Hippocampal formation (tissue), 2 donors: ENCODE results near the gene SCNN1B.
"Not testable (repeated sequence)": the region's sequence is repeated elsewhere in the genome, so short reads cannot be mapped to it uniquely, and the experiment has no call there.

Source experiments
- DNase-seq, 2 donors: peaks; one replicate each; lab custom pipeline; 2025; lab: John Stamatoyannopoulos, UW

Gene SCNN1B

GRCh38 chr16:23288726-23289512, 13.2 kb upstream of the SCNN1B start:
- DNase-seq, result no peak

DNA sequence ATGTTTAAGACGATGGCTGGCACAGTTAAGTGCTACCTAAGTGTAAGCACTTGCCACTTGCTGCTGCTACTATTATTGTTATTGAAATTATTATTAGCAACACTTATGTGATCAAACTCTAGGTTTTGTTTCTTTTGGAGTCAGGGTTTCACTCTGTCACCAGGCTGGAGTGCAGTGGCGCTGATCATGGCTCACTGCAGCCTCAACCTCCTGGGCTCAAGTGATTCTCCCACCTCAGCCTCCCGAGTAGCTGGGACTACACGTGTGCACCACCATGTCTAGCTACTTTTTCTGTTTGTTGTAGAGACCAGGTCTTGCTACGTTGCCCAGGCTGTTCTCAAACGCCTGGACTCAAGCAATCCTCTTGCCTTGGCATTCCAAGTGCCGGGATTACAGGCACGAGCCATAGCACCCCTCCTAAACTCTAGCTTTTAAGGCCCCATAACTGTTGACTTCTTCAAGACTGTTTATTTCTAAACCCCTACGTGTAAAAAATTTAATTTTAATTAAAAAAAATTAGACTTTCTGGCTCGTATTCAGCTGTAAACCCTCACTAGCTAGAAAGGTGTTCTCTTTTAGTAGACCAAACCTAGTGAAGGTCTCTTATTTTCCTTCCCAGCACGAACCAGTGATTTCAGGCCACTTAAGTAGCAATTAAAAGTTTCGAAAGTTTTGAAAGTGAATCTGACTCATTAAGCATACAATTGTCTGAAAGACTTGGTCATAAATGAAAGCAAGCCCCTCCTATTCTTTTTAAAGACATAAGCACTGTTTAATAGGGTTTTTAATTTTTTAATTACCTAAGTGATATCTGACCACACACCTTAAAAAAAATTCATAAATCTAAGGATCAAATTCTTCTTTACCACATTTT, 11.7 kb upstream of the SCNN1B start:
- DNase-seq, result no peak

DNA sequence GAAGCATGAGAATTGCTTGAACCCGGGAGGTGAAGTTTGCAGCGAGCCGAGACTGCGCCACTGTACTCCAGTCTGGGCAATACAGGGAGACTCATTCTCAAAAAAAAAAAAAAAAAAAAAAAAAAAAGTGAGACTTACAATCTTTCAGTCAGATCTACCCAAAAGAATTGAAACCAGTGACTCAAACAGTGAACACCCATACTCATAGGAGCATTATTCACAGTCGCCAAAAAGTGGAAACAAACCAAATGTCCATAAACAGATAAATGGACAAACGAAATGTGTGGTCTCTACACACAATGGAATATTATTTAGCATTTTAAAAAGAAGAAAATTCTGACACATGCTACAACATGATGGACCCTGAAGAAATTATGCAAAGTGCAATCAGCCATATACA, 9.1 kb upstream of the SCNN1B start:
- DNase-seq, result no peak

DNA sequence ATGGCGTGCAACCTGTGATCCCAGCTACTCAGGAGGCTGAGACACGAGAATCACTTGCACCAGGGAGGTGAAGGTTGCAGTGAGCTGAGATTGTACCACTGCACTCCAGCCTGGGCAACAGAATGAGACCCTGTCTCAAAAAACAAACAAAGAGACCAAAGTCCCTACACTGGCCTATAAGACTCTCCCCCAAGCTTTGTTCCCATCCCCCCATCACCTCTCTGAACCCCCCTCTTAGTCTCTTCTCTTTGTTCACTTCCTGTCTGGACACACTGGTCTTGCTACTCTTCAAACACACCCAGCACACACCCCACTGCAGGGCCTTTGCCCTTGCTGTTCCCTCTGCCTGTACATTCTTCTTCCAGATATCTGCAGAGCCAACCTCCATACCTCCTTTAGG, 7.8 kb upstream of the SCNN1B start:
- no peak for DNase-seq

DNA sequence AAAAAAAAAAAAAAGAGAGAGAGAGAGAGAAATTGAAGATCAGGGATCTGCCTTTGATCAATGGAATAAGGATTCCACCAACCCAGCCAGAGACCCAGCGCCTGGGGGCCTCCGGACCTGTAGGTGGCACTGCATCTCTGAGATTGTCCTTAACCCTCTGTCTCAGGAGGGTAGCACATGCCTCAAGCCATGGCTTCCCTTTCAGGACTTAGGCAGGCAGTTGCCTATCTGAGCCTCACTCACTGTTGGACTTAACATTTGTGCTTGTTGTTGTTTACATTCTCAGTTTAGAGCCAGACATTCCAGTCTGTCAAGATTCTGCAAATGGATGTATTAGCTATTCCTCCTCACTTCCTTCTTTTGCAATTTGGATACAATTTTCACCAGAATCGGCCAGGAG, 5.1 kb upstream of the SCNN1B start:
- no peak for DNase-seq

DNA sequence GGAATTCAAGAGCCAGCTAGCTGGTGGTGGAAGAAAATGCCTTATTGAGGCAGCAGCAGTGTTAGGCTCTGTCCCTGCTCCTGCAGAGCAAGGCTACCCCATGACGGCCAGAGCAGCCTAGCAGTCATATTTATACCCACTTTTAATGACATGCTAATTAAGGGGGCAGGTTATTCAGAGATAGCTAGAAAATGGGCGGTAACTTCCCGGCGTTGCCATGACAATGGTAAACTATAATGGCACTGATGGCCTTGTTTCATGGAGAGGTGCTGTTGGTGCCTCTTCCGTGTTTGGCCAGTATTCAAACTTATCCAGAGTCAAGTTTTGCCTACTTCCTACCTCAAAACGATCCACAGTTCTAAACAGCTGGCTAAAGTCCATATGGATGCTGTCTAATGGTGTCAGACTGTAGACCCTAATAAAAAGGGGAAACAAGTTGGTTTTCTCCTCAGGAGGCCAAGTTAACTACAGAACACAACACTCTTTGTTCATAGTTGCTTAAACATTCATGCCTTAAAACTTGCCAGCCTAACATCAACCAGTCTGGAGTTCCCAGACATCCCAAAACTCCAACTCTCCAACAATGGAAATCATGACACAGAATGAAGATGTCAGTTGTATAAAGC, 3.7 kb upstream of the SCNN1B start:
- no peak for DNase-seq

DNA sequence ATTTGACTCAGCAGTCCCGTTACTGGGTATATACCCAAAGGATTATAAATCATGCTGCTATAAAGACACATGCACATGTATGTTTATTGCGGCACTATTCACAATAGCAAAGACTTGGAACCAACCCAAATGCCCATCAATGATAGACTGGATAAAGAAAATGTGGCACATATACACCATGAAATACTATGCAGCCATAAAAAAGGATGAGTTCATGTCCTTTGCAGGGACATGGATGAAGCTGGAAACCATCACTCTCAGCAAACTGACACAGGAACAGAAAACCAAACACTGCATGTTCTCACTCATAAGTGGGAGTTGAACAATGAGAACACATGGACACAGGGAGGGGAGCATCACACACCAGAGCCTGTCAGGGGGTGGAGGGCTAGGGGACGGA, 2.3 kb upstream of the SCNN1B start:
- DNase-seq, result not testable (repeated sequence)

DNA sequence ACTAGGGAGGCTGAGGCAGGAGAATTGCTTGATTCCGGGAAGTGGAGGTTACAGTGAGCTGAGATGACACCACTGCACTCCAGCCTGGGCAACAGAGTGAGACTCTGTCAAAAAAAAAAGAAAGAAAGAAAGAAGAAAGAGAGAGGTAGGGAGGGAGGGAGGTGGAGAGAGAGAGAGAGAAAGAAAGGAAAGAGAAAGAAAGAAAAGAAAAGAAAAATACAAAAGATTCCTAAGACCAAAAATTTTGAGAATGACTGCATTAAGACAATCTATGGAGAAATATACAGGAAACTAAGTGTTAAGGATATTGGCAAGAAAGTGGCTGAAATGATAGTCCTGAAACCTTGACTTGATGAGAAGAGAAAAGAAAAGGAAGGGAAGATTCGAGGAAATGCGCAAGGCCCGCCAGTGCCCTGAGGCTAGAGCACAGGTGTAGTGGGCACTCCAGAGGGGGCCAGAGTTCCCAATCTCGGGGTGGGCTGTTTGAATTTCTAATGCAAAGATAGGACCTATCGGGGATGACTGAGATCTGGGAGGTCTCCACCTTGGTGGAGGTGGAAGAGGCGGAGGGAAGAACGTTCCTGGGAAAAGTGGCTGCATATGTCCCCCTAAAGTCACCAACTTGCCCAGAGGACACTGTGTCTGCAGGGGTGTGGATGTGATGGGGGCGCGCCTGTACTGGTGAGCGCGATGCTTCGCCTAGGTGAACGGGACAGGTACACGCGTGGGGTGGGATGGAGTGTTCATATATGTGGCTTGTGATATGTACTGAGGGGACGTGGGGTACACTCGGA, 654 bp upstream of the SCNN1B start:
- DNase-seq, result no peak

GRCh38 chr16:23303685-23304084, 1.6 kb downstream of the SCNN1B start:
- DNase-seq, result no peak

DNA sequence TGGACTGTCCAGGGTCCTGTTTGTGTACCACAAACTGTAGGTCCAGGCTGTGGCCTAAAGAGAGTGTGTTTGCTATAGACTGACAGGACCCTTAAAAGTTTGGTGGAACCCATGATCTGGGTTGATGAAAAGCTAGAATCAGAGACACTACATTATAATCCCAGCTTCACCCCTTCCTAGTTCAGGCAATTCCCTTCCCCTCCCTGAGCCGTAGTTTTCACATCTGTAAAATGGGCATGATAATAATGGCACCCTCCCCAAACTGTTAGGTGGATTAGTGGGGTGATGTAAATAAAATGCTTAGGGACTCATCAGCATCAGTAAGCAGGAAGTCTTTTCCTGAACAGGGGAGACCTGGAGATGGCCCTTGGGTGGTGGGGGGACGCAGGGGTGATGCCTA, 2.5 kb downstream of the SCNN1B start:
- no peak for DNase-seq

DNA sequence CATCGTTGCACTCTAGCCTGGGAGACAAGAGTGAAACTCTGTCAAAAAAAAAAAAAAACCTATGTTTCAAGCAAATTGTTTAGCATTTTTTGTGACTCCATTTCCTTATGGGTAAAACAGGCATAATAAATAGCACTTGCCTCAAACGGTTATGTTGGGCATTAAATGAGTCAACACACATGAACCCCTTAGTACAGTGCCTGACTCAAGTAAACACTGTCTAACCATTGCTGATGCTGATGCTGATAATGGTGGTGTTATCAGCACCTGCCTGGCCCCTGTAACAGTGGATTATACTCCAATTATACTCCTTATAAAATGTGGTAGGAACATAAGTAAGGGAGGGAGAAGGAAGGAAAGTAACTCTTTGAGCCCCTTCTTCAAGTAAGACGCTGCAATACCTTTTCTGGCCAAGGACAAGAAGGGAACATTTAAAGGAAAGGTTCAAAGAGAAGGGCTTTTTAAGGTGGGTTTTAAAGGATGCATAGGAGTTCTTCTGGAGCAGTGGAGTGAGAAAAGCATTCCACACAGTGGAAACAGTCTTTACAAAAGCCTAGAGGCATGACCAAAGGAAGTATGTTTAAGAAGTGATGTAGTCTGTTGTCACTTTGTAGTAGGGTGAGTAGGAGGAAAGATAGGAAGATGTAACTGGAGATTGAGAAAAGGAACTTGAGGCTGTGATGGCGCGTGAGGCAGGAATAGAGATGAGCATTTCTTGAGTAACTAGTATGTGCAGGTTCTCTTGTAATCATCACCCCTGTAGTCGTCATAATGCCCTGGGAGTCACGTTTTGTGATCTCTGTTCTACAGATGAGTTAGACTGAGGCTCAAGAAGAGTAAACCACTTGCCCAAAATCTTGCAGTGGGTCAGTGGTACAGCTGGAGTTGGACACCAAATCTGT, 4.3 kb downstream of the SCNN1B start:
- no peak for DNase-seq

DNA sequence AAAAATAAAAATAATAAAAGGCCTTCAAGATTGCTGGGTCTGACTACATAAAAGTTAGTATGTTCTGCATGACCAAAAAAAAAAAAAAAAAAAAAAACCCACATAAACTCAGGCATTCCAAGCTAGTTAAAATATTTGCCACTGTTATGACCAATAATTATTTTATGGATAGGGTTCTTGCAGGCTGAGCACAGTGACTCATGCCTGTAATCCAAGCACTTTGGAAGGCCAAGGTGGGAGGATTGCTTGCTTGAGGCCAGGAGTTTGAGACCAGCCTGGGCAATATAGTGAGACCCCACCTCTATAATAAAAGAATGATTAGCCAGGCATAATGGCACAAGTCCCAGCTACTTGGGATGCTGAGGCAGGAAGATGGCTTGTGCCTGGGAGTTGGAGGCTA, 8.1 kb downstream of the SCNN1B start:
- no peak for DNase-seq

GRCh38 chr16:23310744-23311143, 8.6 kb downstream of the SCNN1B start:
- DNase-seq, result no peak

DNA sequence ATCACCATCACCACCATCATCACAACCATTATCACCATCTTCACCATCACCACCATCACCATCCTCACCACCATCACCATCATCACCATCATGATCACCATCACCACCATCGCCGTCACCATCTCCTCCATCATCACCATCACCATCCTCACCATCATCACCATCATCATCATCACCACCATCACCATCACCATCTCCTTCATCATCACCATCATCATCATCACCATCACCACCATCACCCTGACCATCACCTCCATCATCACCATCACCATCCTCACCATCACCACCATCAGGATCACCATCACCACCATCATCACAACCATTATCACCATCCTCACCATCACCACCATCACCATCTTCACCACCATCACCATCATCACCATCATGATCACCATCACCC, 14.1 kb downstream of the SCNN1B start:
- no peak for DNase-seq

DNA sequence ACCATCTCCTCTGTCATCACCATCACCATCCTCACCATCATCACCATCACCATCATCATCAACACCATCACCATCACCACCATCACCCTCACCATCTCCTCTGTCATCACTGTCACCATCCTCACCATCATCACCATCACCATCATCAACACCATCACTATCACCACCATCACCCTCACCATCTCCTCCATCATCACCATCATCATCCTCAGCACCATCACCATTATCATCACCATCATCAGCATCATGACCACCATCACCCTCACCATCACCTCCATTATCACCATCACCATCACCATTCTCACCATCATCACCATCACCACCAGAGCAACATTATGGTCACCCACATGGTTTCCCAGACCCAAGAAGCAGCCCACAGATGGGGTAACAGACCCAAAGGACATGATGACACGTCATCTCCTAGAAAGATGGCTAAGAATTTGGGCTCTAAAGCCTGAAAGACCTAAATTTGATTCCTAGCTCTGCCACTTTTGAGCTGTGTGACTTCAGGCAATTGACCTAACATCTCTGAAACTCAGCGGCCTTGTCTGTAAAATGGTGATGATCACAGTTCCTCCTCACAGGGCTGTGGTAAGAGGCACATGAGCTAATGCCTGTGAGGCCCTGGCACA, 14.6 kb downstream of the SCNN1B start:
- DNase-seq, result no peak

DNA sequence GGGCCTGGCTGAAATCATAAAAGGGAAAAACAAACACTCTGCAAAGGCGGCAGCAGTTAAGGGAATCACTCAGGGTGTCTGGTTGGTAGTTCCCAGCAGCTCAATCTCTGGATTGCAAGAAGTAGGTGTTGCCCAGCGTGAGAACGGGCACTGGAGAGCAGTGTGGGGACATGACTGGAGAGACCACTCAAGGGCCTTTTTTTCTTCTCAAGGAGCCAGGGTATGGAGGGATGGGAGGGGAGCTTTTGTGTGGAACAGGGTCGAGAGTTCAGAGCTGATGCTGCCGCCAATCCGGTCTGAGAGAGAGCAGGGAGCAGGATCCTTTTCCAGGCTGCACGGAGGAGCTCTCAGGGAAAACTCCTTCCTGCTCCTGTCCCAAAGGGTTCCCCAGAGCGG, 15.2 kb downstream of the SCNN1B start:
- DNase-seq, result no peak

- DNase-seq, result no peak
These were observed 15.6 kb downstream of the SCNN1B start for GRCh38 chr16:23317751-23318150.

GRCh38 chr16:23318639-23319038, 16.5 kb downstream of the SCNN1B start:
- no peak for DNase-seq

GRCh38 chr16:23319861-23320615, 17.9 kb downstream of the SCNN1B start:
- DNase-seq, result no peak

DNA sequence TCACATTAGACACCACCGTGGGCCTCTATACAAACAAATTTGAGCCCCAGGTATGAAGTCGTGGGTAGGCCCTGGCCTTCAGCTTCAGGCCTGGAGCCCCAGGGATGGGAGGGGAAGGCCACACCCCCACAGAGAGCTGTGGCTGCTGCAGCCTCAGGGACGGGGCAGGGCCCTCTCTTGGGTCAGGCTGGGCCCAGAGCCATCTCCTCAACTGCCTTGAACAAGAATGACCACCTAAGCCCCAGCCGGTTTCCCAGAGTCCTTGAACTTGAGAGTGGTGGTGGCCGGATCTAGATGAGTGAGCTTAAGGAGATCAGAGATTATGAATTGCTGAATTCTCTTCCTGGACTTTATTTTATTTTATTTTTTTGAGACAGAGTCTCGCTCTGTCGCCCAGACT, 18.6 kb downstream of the SCNN1B start:
- DNase-seq, result no peak
